HG02678 (cell line): Measurements from ENCODE around the gene STPG2.

Source experiments
- ATAC-seq: cut with Tn5 transposase; IDR thresholded peaks from one replicate; pipeline ENCODE4 v1.9.1; 2021; ENCODE audit warnings: mild to moderate bottlenecking, moderate library complexity; ENCODE audit not compliant: unreplicated experiment

The STPG2 gene

GRCh38 chr4:98143001-98143899 lies at the start of gene STPG2:
STPG2 (minus strand) TSS chr4:98143476.
- peak; percentile 96 for ATAC-seq

GRCh38 chr4:98185279-98185678 lies 42.0 kb upstream of the STPG2 start:
- no peak for ATAC-seq

- no peak for ATAC-seq
These were observed 38.5 kb upstream of the STPG2 start for GRCh38 chr4:98181809-98182208.

GRCh38 chr4:98179951-98180350 lies 36.7 kb upstream of the STPG2 start:
- no peak for ATAC-seq

GRCh38 chr4:98176531-98176930 lies 33.3 kb upstream of the STPG2 start:
- no peak for ATAC-seq

- ATAC-seq, result no peak
These were observed 26.8 kb upstream of the STPG2 start for GRCh38 chr4:98170035-98170434.

GRCh38 chr4:98166731-98167041 lies 23.4 kb upstream of the STPG2 start:
- no peak for ATAC-seq

GRCh38 chr4:98166025-98166730 lies 22.9 kb upstream of the STPG2 start:
- no peak for ATAC-seq

- no peak for ATAC-seq
These were observed 19.4 kb upstream of the STPG2 start for GRCh38 chr4:98162696-98163095.

- no peak for ATAC-seq
These were observed 8.1 kb upstream of the STPG2 start for GRCh38 chr4:98151145-98151924.

- no peak for ATAC-seq
These were observed 7.0 kb upstream of the STPG2 start for GRCh38 chr4:98150092-98150761.

- no peak for ATAC-seq
These were observed 5.6 kb upstream of the STPG2 start for GRCh38 chr4:98148856-98149255.

GRCh38 chr4:98126141-98126540 lies 17.1 kb downstream of the STPG2 start:
- no peak for ATAC-seq

- no peak for ATAC-seq
These were observed 17.7 kb downstream of the STPG2 start for GRCh38 chr4:98125585-98125984.

GRCh38 chr4:98117363-98117762 lies 25.9 kb downstream of the STPG2 start:
- no peak for ATAC-seq

GRCh38 chr4:98113012-98113411 lies 30.3 kb downstream of the STPG2 start:
- no peak for ATAC-seq

- no peak for ATAC-seq
These were observed 32.3 kb downstream of the STPG2 start for GRCh38 chr4:98110929-98111328.

- ATAC-seq, result no peak
These were observed 33.1 kb downstream of the STPG2 start for GRCh38 chr4:98110214-98110613.

- no peak for ATAC-seq
These were observed 40.6 kb downstream of the STPG2 start for GRCh38 chr4:98102660-98103059.

- no peak for ATAC-seq
These were observed 41.3 kb downstream of the STPG2 start for GRCh38 chr4:98101988-98102387.

- no peak for ATAC-seq
These were observed 44.5 kb downstream of the STPG2 start for GRCh38 chr4:98098764-98099163.
